ENCODE results near the gene CLEC18B.
"Not testable (repeated sequence)": the region's sequence is repeated elsewhere in the genome, so short reads cannot be mapped to it uniquely, and the experiment has no call there.

Gene CLEC18B

GRCh38 chr16:74406600-74407361 lies 14.5 kb downstream of the CLEC18B start:
- not testable (repeated sequence) for DNase-seq (ENCODE audit: low spot score)

DNA sequence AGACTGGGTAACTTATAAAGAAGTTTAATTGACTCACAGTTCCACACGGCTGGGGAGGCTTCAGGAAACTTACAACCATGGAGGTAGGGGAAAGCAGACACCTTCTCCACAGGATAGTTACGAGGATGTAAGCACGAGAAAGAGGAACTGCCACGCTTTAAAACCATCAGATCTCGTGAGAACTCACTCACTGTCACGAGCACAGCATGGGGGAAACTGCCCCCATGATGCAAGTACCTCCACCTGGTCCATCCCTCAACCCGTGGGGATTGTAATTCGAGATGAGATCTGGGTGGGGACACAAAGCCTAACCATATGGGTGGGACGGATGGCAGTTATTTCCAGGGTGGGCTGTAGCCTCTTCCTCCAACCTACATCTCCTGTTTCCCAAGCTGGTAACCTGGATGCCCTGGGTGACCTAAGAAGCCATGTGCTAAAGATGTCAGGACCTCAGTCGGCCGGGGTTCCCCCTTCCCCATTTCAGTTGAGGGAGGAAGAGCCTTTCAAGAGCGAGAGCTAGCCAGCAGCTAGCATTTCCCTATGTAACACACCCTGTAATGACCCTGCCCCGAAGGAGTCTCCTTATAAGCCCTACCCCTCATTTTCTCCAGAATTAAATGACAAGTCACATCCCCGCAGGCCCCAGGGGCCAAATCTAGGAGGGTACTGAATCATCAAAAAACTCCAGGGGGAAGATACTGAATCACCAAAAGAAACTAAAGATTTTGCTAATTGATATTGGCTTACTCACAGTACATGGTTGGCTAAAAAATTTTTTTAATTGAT lies 16.9 kb downstream of the CLEC18B start:
- DNase-seq (ENCODE audit: low spot score), result not testable (repeated sequence)

- DNase-seq (ENCODE audit: low spot score), result not testable (repeated sequence)
These were observed 21.0 kb downstream of the CLEC18B start for GRCh38 chr16:74400238-74400637.

GRCh38 chr16:74398212-74398895 lies 22.9 kb downstream of the CLEC18B start:
- DNase-seq (ENCODE audit: low spot score), result not testable (repeated sequence)

DNA sequence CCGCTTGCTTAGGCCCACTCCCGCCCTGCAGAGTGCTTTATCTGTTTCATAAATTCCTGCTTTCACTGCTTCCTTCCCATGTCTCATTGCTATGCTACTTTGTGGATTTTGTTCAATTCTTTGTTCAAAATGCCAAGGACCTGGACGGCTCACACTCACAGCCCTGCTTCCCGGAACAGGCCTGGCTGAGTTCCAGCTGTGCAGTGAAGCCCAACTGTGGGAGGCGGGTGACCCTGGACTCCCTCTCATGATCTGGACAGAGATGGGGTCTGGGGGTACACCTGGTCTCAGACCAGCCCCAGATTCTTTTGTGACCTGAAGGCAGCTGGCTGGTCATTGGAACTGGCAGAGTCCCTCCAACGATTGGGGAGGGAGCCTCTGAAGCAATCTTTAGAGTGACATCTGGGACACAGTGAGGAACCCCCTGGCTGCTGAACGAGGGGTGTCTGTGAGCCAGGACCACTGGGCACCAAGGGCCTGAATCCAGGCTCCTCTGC lies 24.7 kb downstream of the CLEC18B start:
- DNase-seq (ENCODE audit: low spot score), result not testable (repeated sequence)

DNA sequence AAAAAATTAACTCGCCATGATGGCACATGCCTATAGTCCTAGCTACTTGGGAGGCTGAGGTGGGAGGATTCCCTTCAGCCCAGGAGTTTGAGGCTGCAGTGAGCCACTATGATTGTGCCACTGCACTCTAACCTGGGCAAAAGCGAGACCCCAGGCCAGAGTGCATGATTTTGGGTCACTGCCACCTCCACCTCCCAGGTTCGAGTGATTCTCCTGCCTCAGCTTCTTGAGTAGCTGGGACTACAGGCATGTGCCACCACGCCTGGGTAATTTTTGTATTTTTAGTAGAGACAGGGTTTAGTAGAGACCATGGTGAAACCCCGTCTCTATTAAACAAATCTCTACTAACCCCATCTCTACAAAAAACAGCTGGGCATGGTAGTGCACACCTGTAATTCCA lies 26.7 kb downstream of the CLEC18B start:
- DNase-seq (ENCODE audit: low spot score), result not testable (repeated sequence)

DNA sequence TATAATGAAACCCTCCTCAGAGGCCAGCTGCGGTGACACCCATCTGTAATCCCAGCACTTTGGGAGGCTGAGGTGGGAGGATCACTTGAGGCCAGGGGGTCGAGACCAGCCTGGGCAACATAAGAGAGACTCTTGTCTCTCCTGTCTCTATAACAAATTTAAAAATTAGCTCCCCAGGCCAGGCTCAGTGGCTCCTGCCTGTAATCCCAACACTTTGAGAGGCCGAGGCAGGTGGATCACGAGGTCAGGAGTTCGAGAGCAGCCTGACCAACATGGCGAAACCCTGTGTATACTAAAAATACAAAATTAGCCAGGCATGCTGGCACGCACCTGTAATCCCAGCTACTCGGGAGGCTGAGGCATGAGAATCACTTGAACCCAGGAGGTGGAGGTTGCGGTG lies 27.1 kb downstream of the CLEC18B start:
- not testable (repeated sequence) for DNase-seq (ENCODE audit: low spot score)

GRCh38 chr16:74391454-74392050 lies 29.7 kb downstream of the CLEC18B start:
- DNase-seq (ENCODE audit: low spot score), result not testable (repeated sequence)

- DNase-seq (ENCODE audit: low spot score), result not testable (repeated sequence)
These were observed 38.8 kb downstream of the CLEC18B start for GRCh38 chr16:74382339-74383034.

GRCh38 chr16:74373847-74374184 lies 47.5 kb downstream of the CLEC18B start:
- DNase-seq (ENCODE audit: low spot score), result not testable (repeated sequence)

- no peak for DNase-seq (ENCODE audit: low spot score)
These were observed 48.1 kb downstream of the CLEC18B start for GRCh38 chr16:74372953-74373846.

DNA sequence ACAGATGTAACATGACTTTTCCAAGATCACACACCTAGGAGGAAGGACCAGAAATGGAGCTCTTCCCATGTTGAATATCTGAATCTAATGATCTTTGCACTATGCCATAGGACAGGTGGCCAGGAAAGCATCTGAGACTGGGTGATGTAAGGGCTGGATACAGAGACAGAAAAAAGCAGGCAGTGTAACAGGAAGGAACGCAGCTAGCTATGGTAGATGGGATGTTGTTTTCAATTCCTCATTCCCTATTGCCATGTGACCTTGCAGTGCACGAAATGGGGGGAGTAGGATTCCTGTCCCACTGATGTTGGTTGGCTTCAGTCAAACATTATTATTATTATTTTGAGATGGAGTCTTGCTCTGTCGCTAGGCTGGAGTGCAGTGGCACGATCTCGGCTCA lies 48.9 kb downstream of the CLEC18B start:
- DNase-seq (ENCODE audit: low spot score), result peak; percentile 11

- DNase-seq (ENCODE audit: low spot score), result not testable (repeated sequence)
These were observed 50.7 kb downstream of the CLEC18B start for GRCh38 chr16:74370338-74371135.

- DNase-seq (ENCODE audit: low spot score), result peak; percentile 99
These were observed 53.0 kb downstream of the CLEC18B start for GRCh38 chr16:74368002-74368911.

DNA sequence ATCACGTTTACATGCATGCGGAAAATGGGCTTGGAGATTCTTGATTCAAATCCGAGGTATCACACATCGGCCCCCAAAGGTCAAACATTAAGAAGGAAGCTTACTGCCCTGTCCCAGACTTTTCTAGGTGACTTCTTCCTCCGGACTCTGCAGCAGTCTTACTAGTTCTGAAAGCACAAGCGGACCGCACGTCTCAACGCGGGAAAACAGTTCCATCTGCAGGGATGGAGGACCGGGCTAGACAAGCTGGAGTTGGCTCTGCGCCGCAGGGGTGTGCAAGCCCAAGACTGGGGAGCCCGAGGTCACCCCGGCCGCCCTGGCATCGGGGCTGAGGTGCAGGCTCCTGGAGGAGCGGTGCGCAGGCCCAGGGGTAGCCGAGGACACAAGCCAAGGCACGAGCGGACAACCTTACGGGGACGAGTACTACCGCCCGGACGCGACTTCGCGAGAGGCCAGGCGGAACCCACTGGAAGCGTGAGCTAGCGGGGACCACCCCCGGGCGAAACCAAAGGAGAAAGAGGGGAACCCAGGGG lies 53.7 kb downstream of the CLEC18B start:
- DNase-seq (ENCODE audit: low spot score), result peak; percentile 49

DNA sequence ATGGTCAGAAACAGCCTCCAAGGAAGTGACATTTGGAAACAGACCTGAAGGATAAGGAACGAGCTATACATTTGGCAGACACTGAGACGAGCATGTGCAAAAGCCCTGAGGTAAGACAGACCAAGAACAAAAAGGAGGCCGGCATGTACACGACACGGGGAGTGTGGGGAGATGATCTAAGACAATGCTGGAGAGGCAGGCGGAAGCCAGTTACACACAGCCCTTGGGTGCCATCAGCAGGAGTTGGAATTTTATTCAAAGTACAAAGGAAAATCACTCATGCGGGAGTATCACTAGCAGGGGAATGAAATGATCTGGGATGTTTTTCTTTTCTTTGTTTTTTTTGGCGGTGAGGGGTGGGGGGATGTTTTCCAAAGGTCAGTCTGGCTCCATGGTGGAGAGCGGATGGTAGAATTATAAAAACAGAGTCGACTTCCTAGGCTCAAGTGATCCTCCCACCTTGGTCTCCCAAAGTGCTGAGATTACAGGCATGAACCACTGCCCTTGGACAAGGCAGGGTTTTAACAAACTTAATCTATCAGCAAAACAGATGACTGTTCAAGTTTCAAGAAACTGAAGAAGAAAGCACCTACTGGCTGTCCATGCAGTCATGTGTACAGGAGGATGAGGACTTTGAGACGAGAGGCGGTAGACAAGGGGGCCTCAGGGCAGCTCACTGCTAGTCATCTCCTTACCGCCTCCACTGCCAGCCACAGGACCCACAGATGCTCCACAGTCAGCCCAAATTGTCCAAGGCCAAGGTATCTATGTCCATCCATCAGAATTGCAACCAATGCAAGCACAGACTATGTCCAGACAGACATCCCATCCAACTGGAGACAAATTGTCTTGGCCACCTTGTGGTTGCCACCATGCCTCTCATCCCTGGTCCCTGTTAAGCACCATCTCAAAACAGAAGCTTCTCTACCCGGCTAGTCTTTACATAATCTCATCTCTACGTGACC lies 59.4 kb downstream of the CLEC18B start:
- not testable (repeated sequence) for DNase-seq (ENCODE audit: low spot score)
